C4-2B (cell line): ENCODE results near the gene BCORL1.

ENCODE experiments used
- CTCF ChIP-seq: fragments of 450-650 bp; conservative IDR thresholded peaks from 2 replicates; pipeline ENCODE4 v1.5.1; 2017; ENCODE audit warnings: mild to moderate bottlenecking
- ZFX ChIP-seq: fragments of 450-650 bp; IDR thresholded peaks from 2 replicates; pipeline ENCODE4 v1.6.1; 2017

GRCh38 chrX:130020661-130021324 lies 38.4 kb downstream of the BCORL1 start:
- TF ChIP-seq CTCF (no peak), ZFX (no peak)
